Stromal cell of bone marrow (primary cell): ENCODE results near the gene LGALS16.
"Not testable (repeated sequence)": the region's sequence is repeated elsewhere in the genome, so short reads cannot be mapped to it uniquely, and the experiment has no call there.

ENCODE experiments used
- DNase-seq: peaks from one replicate; pipeline ENCODE4 v3.0.0-alpha.2; 2012; ENCODE audit warnings: low read depth

Gene LGALS16

GRCh38 chr19:39677961-39678889 lies 22.5 kb downstream of the LGALS16 start:
- no peak for DNase-seq

- DNase-seq: peak; percentile 7
Measured at GRCh38 chr19:39679056-39679790, 23.5 kb downstream of the LGALS16 start.

- DNase-seq: no peak
Measured at GRCh38 chr19:39679791-39680168, 24.1 kb downstream of the LGALS16 start.

- no peak for DNase-seq
Measured at GRCh38 chr19:39680593-39680992, 24.9 kb downstream of the LGALS16 start.

- no peak for DNase-seq
Measured at GRCh38 chr19:39681416-39681815, 25.7 kb downstream of the LGALS16 start.

GRCh38 chr19:39684267-39684666 lies 28.6 kb downstream of the LGALS16 start:
- no peak for DNase-seq

GRCh38 chr19:39686739-39687138 lies 31.0 kb downstream of the LGALS16 start:
- no peak for DNase-seq

GRCh38 chr19:39688637-39689036 lies 32.9 kb downstream of the LGALS16 start:
- DNase-seq: not testable (repeated sequence)

GRCh38 chr19:39692166-39692565 lies 36.5 kb downstream of the LGALS16 start:
- DNase-seq: no peak

- no peak for DNase-seq
Measured at GRCh38 chr19:39692822-39693221, 37.1 kb downstream of the LGALS16 start.

- DNase-seq: no peak
Measured at GRCh38 chr19:39695759-39696158, 40.0 kb downstream of the LGALS16 start.

- no peak for DNase-seq
Measured at GRCh38 chr19:39696387-39696786, 40.7 kb downstream of the LGALS16 start.

- DNase-seq: no peak
Measured at GRCh38 chr19:39698535-39698934, 42.8 kb downstream of the LGALS16 start.

- no peak for DNase-seq
Measured at GRCh38 chr19:39701291-39701690, 45.6 kb downstream of the LGALS16 start.

GRCh38 chr19:39704181-39705044 lies 48.7 kb downstream of the LGALS16 start, which contains the start of gene LGALS14:
TSS of gene LGALS14 (plus strand) at chr19:39704481. CDS start at chr19:39704529, 48 bp downstream.
- no peak for DNase-seq

- no peak for DNase-seq
Measured at GRCh38 chr19:39705578-39706188, 50.0 kb downstream of the LGALS16 start.

GRCh38 chr19:39708594-39708993 lies 52.9 kb downstream of the LGALS16 start:
- DNase-seq: no peak

GRCh38 chr19:39709026-39709872 lies 53.5 kb downstream of the LGALS16 start:
- no peak for DNase-seq
